Hematopoietic multipotent progenitor cell treated with erythropoietin and hydrocortisone succinate and interleukin-3 and kit ligand, for 17 days (in vitro differentiated cells): ENCODE data around the gene MYO15A.

Experiments
- DNase-seq: peaks from one replicate; pipeline ENCODE4 v3.0.0-alpha.2; 2015; ENCODE audit warnings: low spot score

Gene MYO15A

DNA sequence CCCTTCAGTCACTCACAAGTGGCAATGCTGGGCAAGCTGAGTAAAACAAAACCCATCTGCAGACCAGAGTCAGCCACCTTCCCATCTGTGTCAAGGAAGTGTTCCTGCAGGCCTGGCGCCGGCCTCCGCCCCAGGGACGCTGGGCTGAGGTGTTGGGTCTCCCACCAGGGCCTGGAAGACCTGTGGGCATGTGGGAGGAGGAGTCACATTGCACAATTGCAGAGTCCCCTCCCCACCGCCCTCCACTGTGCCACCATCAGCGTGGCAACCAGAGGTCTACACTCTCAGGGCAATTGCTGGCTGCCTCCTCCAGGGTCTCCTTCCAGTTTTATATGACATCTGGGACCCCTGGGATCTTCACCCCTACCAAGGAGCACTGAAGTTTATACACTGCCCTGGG, 3.0 kb upstream of the MYO15A start:
- no peak for DNase-seq

- no peak for DNase-seq
Measured at GRCh38 chr17:18106211-18106610, 2.3 kb upstream of the MYO15A start.

- DNase-seq: no peak
Measured at GRCh38 chr17:18107061-18107790, 1.3 kb upstream of the MYO15A start.

GRCh38 chr17:18107971-18108370, 585 bp upstream of the MYO15A start:
- DNase-seq: no peak

DNA sequence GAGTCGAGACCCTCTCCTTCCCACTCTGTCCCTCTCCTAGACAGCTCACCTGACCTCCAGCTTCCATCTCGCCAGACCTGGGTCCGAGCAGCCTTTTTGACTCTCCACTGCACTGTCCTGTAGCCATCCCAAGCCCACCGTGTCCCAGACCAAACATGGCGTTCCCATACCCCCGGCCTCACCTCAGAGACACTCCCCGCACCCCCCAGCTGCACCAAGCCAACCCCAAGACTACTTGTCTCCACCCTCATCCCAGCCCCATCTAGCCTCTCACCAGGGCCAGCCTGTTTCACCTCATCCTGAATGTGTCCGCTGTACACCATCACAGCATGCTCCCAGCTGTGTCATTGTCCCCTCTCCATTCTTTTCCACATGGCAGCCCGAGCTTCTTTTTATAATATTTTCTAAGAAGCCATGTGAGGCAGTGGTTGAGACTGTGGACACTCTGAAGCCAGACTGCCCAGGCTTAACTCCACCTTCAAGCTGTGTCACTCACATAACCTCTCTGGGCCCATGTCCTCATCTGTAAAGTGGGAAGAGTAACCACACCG, 1.5 kb downstream of the MYO15A start:
- DNase-seq: no peak

GRCh38 chr17:18110636-18111145, 2.1 kb downstream of the MYO15A start:
- no peak for DNase-seq

GRCh38 chr17:18111330-18111971, 2.9 kb downstream of the MYO15A start:
- DNase-seq: no peak

- no peak for DNase-seq
Measured at GRCh38 chr17:18115517-18115916, 7.0 kb downstream of the MYO15A start.

DNA sequence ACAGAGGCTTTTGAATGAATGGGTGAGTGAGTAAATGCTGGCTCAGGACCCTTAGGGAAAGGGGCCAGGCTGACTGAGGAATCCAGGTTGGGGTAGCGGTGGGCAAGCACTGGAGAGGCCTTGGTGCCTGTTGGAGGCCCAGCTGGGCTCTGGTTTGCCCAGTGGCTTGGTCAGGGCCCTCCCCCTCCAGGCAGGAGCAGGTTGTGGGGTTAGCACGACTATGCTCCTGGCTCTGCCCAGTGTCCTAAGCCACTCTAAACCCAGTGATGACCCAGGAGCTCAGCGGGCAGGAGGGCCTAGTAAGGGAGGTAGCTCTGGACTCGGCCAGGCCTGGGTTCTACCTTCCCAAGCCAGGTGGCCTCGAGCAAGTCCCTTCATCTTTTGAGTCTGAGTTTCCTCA, 7.5 kb downstream of the MYO15A start:
- no peak for DNase-seq

DNA sequence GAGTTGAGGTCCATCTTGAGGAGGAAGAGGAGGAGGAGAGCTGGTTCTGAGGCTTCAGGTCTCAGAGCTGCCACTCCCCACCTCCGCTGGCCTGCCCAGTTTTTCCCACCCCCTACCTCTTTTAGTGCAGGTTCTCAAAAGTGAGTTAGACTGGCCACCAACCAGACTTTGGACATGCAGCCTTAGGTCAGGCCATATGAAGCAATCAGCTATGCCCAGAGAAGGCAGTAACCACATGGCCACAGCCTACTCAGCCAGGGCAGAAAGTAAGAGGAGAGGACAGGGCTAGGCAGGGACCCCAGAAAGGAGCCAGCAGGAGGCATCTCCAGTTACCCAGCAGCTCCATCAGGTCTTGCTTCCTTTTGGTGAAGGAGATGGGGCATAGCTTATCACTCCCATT, 9.0 kb downstream of the MYO15A start:
- no peak for DNase-seq

GRCh38 chr17:18117982-18118975, 9.7 kb downstream of the MYO15A start:
- DNase-seq: no peak

DNA sequence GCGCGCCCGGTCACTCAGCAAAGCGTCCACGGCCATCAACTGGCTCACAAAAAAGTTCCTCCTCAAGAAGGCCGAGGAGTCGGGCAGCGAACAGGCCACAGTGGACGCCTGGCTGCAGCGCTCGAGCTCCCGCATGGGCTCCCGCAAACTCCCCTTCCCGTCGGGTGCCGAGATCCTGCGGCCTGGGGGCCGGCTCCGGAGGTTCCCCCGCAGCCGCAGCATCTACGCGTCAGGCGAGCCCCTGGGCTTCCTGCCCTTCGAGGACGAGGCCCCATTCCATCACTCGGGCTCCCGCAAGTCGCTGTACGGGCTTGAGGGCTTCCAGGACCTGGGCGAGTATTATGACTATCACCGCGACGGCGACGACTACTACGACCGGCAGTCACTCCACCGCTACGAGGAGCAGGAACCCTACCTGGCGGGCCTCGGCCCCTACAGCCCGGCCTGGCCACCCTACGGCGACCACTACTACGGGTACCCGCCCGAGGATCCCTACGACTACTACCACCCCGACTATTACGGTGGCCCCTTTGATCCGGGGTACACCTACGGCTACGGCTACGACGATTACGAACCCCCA, 10.7 kb downstream of the MYO15A start:
- DNase-seq: no peak

DNA sequence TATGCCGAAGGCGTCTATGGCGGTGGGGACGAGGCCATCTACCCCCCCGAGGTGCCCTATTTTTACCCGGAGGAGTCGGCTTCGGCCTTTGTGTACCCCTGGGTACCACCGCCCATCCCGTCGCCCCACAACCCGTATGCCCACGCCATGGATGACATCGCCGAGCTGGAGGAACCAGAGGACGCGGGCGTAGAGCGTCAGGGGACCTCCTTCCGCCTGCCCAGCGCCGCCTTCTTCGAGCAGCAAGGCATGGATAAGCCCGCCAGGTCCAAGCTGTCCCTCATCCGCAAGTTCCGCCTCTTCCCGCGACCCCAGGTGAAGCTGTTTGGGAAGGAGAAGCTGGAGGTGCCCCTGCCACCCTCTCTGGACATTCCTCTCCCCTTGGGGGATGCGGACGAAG, 11.4 kb downstream of the MYO15A start:
- no peak for DNase-seq

DNA sequence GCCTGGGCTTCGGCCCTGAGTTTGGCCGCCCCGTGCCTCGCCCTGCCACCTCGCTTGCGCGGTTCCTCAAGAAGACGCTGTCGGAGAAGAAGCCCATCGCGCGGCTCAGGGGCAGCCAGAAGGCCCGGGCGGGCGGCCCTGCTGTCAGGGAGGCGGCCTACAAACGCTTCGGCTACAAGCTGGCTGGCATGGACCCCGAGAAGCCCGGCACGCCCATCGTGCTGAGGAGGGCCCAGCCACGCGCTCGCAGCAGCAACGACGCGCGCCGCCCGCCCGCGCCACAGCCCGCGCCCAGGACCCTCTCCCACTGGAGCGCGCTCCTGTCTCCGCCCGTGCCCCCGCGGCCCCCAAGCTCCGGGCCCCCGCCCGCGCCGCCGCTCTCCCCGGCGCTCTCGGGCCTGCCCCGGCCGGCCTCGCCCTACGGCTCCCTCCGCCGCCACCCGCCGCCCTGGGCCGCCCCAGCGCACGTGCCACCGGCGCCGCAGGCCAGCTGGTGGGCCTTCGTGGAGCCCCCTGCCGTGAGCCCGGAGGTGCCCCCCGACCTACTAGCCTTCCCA, 12.0 kb downstream of the MYO15A start:
- no peak for DNase-seq

GRCh38 chr17:18121144-18121910, 12.8 kb downstream of the MYO15A start:
- DNase-seq: no peak

DNA sequence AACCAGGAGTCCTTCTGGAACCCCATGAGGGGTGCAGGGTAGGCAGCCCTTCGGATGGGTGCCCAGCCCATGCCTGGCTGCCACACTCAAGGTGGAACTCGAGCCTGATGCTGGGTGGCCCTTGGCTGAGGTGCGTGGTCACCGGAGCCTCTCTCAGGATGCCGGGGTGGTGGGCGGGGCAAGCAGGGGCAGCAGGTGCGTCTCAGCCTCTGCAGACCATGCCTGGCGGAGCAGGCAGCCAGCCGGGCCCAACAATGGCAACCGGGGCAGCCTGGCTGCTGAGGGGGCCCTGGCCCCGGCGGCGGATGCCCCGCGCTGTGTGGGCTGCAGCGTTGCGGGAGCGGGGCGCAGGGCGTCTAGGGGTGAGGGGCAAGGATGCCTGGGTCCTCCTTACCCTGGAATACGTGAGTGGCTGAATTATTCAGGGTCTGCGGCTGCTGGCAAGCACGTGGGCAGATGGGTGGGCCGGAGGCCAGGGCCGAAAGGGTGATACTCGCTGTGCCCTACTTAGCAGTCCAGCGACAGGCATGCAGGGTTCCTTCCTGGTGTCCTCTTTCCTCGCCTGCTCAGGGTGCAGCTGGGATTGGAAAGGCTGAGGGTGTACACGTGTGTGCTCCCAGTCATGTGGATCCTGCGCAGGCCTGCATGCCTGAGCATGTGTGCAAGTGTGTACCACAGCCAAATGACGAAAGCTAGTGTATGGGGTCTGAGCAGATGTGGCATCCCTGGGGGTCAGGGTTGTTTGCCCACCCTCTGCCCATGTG, 14.6 kb downstream of the MYO15A start:
- no peak for DNase-seq

- DNase-seq: no peak
Measured at GRCh38 chr17:18124345-18125126, 16.0 kb downstream of the MYO15A start.

DNA sequence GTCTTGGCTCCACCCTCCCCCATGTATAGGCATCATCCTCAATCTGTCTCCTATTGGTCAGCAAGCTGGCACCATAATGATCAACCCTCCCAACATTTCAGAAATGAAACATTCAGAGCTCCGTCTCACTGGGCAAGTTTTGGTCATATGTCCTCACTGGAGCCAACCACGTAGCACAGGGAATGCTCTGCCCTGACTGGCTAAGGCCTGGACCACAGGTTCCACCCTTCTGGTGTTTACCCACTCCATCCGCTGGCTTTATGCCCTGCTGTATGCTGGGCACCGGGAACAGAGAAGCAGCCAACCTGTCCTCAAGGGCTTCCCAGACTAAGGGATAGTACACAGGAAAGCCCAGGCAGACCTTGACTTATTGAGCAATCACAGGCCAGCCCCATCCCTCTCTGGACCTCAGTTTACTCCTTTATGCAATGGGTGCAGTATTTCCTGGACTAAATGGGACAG, 20.5 kb downstream of the MYO15A start:
- DNase-seq: no peak

DNA sequence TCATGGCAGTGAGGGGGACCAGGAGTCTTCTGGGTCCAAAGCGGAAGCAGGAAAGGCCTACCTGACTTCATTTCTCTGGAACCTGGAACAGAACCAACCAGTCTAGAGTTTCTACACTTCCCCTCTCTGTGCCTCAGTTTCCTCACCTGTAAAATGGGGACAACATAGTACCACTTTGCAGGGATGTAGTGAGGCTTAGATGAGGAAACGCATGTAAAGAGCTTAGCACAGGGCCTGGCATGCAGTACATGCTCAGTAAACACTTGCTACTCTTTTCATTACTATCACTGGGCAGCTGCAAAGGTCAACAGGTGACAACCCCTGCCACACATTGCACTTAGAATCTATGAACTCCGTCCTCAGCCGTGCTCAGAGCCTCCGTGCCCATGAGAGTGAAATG, 24.2 kb downstream of the MYO15A start:
- DNase-seq: no peak
